Suprapubic skin (tissue), 4 donors: ENCODE results near the gene CCNQ. TPM values are rescaled to one million over a fixed set of nuclear protein-coding genes. Genes with fewer than 3 reads are reported as not detected.
A peak's percentile ranks its signal among the peaks of the same experiment; 100 is the strongest.

Experiments
- DNase-seq, 2 donors: peaks; one replicate each; pipeline ENCODE4 v3.0.0-alpha.2; 2019; ENCODE audit warnings: low spot score in 2 of 2
- H3K27ac ChIP-seq: fragments of 200-600 bp; sonication (generic); one replicate; pipeline ENCODE4 v1.5.1; 2019
- H3K27me3 ChIP-seq: fragments of 200-600 bp; sonication (generic); one replicate; pipeline ENCODE4 v1.5.1; 2019
- H3K36me3 ChIP-seq: fragments of 200-600 bp; sonication (generic); one replicate; pipeline ENCODE4 v1.5.1; 2019
- H3K4me1 ChIP-seq: fragments of 200-600 bp; sonication (generic); one replicate; pipeline ENCODE4 v1.5.1; 2019
- H3K4me3 ChIP-seq: fragments of 200-600 bp; sonication (generic); one replicate; pipeline ENCODE4 v1.5.1; 2019; ENCODE audit warnings: mild to moderate bottlenecking
- H3K9me3 ChIP-seq: fragments of 200-600 bp; sonication (generic); one replicate; pipeline ENCODE4 v1.5.1; 2019
- CTCF ChIP-seq, 2 donors: fragments of 200-600 bp in 1 of 2; fragments of 450-650 bp in 1 of 2; sonication (generic) in 1 of 2; IDR thresholded peaks; one replicate each; pipeline ENCODE4 v1.5.1; 2016 to 2019; ENCODE audit warnings: antibody characterized with exemption in 2 of 2, mild to moderate bottlenecking in 1 of 2, moderate library complexity in 1 of 2
- EP300 ChIP-seq: sonication (generic); formaldehyde crosslinking; IDR thresholded peaks from one replicate; pipeline ENCODE4 v1.6.1; 2017; ENCODE audit warnings: antibody characterized with exemption
- POLR2A ChIP-seq, 2 donors: fragments of 450-650 bp; IDR thresholded peaks; one replicate each; pipeline ENCODE4 v1.6.1; 2017; ENCODE audit warnings: antibody characterized with exemption in 2 of 2, mild to moderate bottlenecking in 2 of 2, moderate library complexity in 2 of 2
- POLR2AphosphoS5 ChIP-seq, 3 donors: sonication (generic); formaldehyde crosslinking; IDR thresholded peaks; one replicate each; pipeline ENCODE4 v1.6.1; 2017; ENCODE audit warnings: antibody characterized with exemption in 3 of 3
- WGBS: methylation state at CpG from one replicate; pipeline ENCODE4 v1.1.5; 2018; 5-methylcytosine and 5-hydroxymethylcytosine counted together
- total RNA-seq, 4 donors: library from RNA; depleted of rRNA; stranded (reverse); fragments of >200 nt; gene quantifications; one replicate each; pipeline ENCODE4 v1.1.0, GENCODE V29; 2016

Gene CCNQ
- total RNA-seq, 4 donors from 2014 or later, result 16.4 to 33.2 (median 29.3) TPM

- 93% methylated on average over 22 of the region's 22 CpGs for WGBS
- H3K9me3 ChIP-seq, result no peaks in the 10 kb centered on the region
- no peak overlapping the region for H3K27ac ChIP-seq
- no peak for TF ChIP-seq POLR2AphosphoS5 (IDR thresholded peaks at IDR 0.05)
- TF ChIP-seq CTCF (IDR thresholded peaks at IDR 0.05), result no peak
- TF ChIP-seq POLR2A (IDR thresholded peaks at IDR 0.05), result no peak
- no peak for TF ChIP-seq EP300
- H3K4me3 ChIP-seq, result no peak overlapping the region
- no peaks in the 10 kb centered on the region for H3K36me3 ChIP-seq
- no peaks in the 10 kb centered on the region for H3K4me1 ChIP-seq
- no peak for DNase-seq
- no peaks in the 10 kb centered on the region for H3K27me3 ChIP-seq
Observed at GRCh38 chrX:153560466-153560865, 38.5 kb downstream of the CCNQ start.

GRCh38 chrX:153560000-153560399 lies 38.9 kb downstream of the CCNQ start:
- Histone ChIP-seq H3K9me3 (no peaks in the 10 kb centered on the region), H3K4me3 (no peak overlapping the region), H3K4me1 (no peaks in the 10 kb centered on the region), H3K27ac (no peak overlapping the region), H3K36me3 (no peaks in the 10 kb centered on the region), H3K27me3 (no peaks in the 10 kb centered on the region)
- DNase-seq, result no peak
- 60% methylated on average over 4 of the region's 9 CpGs for WGBS
- no peak for TF ChIP-seq POLR2A (IDR thresholded peaks at IDR 0.05)
- TF ChIP-seq EP300, result no peak
- TF ChIP-seq POLR2AphosphoS5 (IDR thresholded peaks at IDR 0.05), result no peak
- TF ChIP-seq CTCF (IDR thresholded peaks at IDR 0.05), result no peak

- WGBS, result 79% methylated on average over 10 of the region's 19 CpGs
- Histone ChIP-seq H3K4me1 (no peaks in the 10 kb centered on the region), H3K27me3 (no peaks in the 10 kb centered on the region), H3K27ac (no peak overlapping the region), H3K9me3 (no peaks in the 10 kb centered on the region), H3K36me3 (no peaks in the 10 kb centered on the region), H3K4me3 (no peak overlapping the region)
- TF ChIP-seq POLR2A (IDR thresholded peaks at IDR 0.05) (no peak), EP300 (no peak), CTCF (IDR thresholded peaks at IDR 0.05) (no peak), POLR2AphosphoS5 (IDR thresholded peaks at IDR 0.05) (no peak)
- DNase-seq, result no peak
Observed at GRCh38 chrX:153557618-153558355, 41.2 kb downstream of the CCNQ start.

GRCh38 chrX:153556767-153557166 lies 42.2 kb downstream of the CCNQ start:
- Histone ChIP-seq H3K4me3 (no peak overlapping the region), H3K36me3 (no peaks in the 10 kb centered on the region), H3K27me3 (no peaks in the 10 kb centered on the region), H3K4me1 (no peaks in the 10 kb centered on the region), H3K27ac (no peak overlapping the region), H3K9me3 (no peaks in the 10 kb centered on the region)
- no peak for DNase-seq
- TF ChIP-seq CTCF (IDR thresholded peaks at IDR 0.05), result no peak
- no peak for TF ChIP-seq POLR2A (IDR thresholded peaks at IDR 0.05)
- TF ChIP-seq POLR2AphosphoS5 (IDR thresholded peaks at IDR 0.05), result no peak
- no peak for TF ChIP-seq EP300
- WGBS, result 100% methylated on average over 3 of the region's 12 CpGs

GRCh38 chrX:153554519-153555167 lies 44.3 kb downstream of the CCNQ start:
- H3K4me3 ChIP-seq, result no peak overlapping the region
- no peaks in the 10 kb centered on the region for H3K27me3 ChIP-seq
- no peak overlapping the region for H3K27ac ChIP-seq
- TF ChIP-seq EP300, result no peak
- TF ChIP-seq CTCF (IDR thresholded peaks at IDR 0.05), result peak in 1 of 2 donors; percentile 51
- TF ChIP-seq POLR2A (IDR thresholded peaks at IDR 0.05), result no peak
- WGBS, result 76% methylated on average over 8 of the region's 17 CpGs
- H3K9me3 ChIP-seq, result no peaks in the 10 kb centered on the region
- H3K4me1 ChIP-seq, result no peaks in the 10 kb centered on the region
- no peaks in the 10 kb centered on the region for H3K36me3 ChIP-seq
- DNase-seq, result peak in 1 of 2 donors; percentile 81
